Nephron progenitor cell (in vitro differentiated cells): ENCODE data around the gene CSNK1G2.

Experiments
- DNase-seq: peaks from one replicate; pipeline ENCODE4 v3.0.0; 2021
- H3K27ac Mint-ChIP-seq: 2 replicates; pipeline ENCODE4 v1.8.0; 2021; ENCODE audit warnings: mild to moderate bottlenecking, moderate library complexity, mixed read lengths
- H3K27me3 Mint-ChIP-seq: 2 replicates; pipeline ENCODE4 v1.8.0; 2021; ENCODE audit warnings: mild to moderate bottlenecking, low read depth, mixed read lengths; ENCODE audit not compliant: poor library complexity
- H3K36me3 Mint-ChIP-seq: 2 replicates; pipeline ENCODE4 v1.8.0; 2021; ENCODE audit warnings: low read depth, mixed read lengths
- H3K4me1 Mint-ChIP-seq: 2 replicates; pipeline ENCODE4 v1.8.0; 2021; ENCODE audit warnings: mixed read lengths
- H3K4me3 Mint-ChIP-seq: 2 replicates; pipeline ENCODE4 v1.8.0; 2021; ENCODE audit warnings: mild to moderate bottlenecking, moderate library complexity, mixed read lengths
- H3K9me3 Mint-ChIP-seq: 2 replicates; pipeline ENCODE4 v1.8.0; 2021; ENCODE audit warnings: mild to moderate bottlenecking, moderate library complexity, mixed read lengths
- TF ChIP-seq, protein P1 (sequence below): fragments of 200-600 bp; sonication (generic); IDR thresholded peaks from 2 replicates; pipeline ENCODE4 v1.5.0; 2021; ENCODE audit warnings: antibody characterized with exemption

The CSNK1G2 gene

GRCh38 chr19:1905110-1905862 lies 35.7 kb upstream of the CSNK1G2 start, which contains the start of the genes ADAT3 and SCAMP4:
ADAT3 (plus strand) TSS chr19:1905399; CDS start chr19:1912048, 6,649 bp downstream.
SCAMP4 (plus strand) TSS chr19:1905399; CDS start chr19:1915020, 9,621 bp downstream.
- no peaks in the 10 kb centered on the region for H3K9me3 Mint-ChIP-seq
- TF ChIP-seq, protein P1, sequence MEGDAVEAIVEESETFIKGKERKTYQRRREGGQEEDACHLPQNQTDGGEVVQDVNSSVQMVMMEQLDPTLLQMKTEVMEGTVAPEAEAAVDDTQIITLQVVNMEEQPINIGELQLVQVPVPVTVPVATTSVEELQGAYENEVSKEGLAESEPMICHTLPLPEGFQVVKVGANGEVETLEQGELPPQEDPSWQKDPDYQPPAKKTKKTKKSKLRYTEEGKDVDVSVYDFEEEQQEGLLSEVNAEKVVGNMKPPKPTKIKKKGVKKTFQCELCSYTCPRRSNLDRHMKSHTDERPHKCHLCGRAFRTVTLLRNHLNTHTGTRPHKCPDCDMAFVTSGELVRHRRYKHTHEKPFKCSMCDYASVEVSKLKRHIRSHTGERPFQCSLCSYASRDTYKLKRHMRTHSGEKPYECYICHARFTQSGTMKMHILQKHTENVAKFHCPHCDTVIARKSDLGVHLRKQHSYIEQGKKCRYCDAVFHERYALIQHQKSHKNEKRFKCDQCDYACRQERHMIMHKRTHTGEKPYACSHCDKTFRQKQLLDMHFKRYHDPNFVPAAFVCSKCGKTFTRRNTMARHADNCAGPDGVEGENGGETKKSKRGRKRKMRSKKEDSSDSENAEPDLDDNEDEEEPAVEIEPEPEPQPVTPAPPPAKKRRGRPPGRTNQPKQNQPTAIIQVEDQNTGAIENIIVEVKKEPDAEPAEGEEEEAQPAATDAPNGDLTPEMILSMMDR, result no peak
- H3K4me1 Mint-ChIP-seq, result peaks cover 22% of the 10 kb centered on the region
- H3K36me3 Mint-ChIP-seq, result peaks cover 3% of the 10 kb centered on the region
- peak within 1 kb of the TSS; percentile 89 for H3K27ac Mint-ChIP-seq
- H3K4me3 Mint-ChIP-seq, result peak within 1 kb of the TSS; percentile 90
- peak; percentile 98 for DNase-seq
- no peaks in the 10 kb centered on the region for H3K27me3 Mint-ChIP-seq

- Mint-ChIP-seq H3K36me3 (peaks cover 6% of the 10 kb centered on the region), H3K27ac (peak overlapping the region; percentile 66), H3K9me3 (no peaks in the 10 kb centered on the region), H3K27me3 (no peaks in the 10 kb centered on the region), H3K4me3 (peak overlapping the region; percentile 90), H3K4me1 (peaks cover 22% of the 10 kb centered on the region)
- no peak for DNase-seq
- TF ChIP-seq, protein P1, result no peak
Observed at GRCh38 chr19:1905863-1906375, 35.1 kb upstream of the CSNK1G2 start.

DNA sequence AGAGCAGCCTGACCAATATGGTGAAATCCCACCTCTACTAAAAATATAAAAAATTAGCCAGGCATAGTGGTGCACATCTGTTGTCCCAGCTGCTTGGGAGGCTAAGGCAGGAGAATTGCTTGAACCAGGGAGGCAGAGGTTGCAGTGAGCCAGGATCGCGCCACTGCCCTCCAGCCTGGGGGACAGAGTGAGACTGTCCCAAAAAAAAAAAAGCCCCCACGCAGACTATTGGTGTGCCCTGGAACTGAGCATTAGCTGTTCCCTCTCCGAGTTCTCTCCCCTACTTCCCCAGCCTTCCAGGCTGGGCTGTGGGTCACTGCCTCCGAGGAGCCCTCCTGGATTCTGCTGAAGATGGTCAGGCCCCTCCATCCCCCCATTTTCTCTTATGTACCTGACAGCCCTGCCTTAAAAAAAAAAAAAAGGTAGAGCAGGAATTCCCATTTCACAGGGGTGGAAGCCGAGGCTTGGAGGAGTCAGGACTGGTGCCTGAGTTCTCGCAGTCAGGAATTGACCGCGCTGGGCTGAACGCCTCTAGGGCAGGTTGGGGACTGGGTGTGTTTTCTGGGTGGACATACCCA lies 33.9 kb upstream of the CSNK1G2 start:
- H3K4me1 Mint-ChIP-seq, result peaks cover 22% of the 10 kb centered on the region
- H3K27ac Mint-ChIP-seq, result no peak overlapping the region
- no peak for DNase-seq
- no peaks in the 10 kb centered on the region for H3K9me3 Mint-ChIP-seq
- H3K4me3 Mint-ChIP-seq, result peak overlapping the region; percentile 50
- H3K36me3 Mint-ChIP-seq, result peaks cover 11% of the 10 kb centered on the region
- no peaks in the 10 kb centered on the region for H3K27me3 Mint-ChIP-seq
- TF ChIP-seq, protein P1, result no peak

GRCh38 chr19:1907563-1908363 lies 33.2 kb upstream of the CSNK1G2 start:
- no peak for DNase-seq
- no peaks in the 10 kb centered on the region for H3K27me3 Mint-ChIP-seq
- H3K27ac Mint-ChIP-seq, result no peak overlapping the region
- peaks cover 11% of the 10 kb centered on the region for H3K36me3 Mint-ChIP-seq
- TF ChIP-seq, protein P1, result no peak
- H3K4me3 Mint-ChIP-seq, result no peak overlapping the region
- H3K9me3 Mint-ChIP-seq, result no peaks in the 10 kb centered on the region
- H3K4me1 Mint-ChIP-seq, result peaks cover 22% of the 10 kb centered on the region

- TF ChIP-seq, protein P1, result no peak
- H3K9me3 Mint-ChIP-seq, result no peaks in the 10 kb centered on the region
- H3K4me1 Mint-ChIP-seq, result peaks cover 22% of the 10 kb centered on the region
- no peak for DNase-seq
- H3K27ac Mint-ChIP-seq, result no peak overlapping the region
- no peaks in the 10 kb centered on the region for H3K27me3 Mint-ChIP-seq
- H3K4me3 Mint-ChIP-seq, result no peak overlapping the region
- peaks cover 15% of the 10 kb centered on the region for H3K36me3 Mint-ChIP-seq
Observed at GRCh38 chr19:1908364-1908678, 32.7 kb upstream of the CSNK1G2 start.
